Activated CD4-positive, CD25-positive, alpha-beta regulatory T cell treated with anti-CD3 and anti-CD28 coated beads, Interleukin-2, amount 50 U/mL, for 16 hours (primary cell): ENCODE results near the gene SPATA16.
"Not testable (repeated sequence)": the region's sequence is repeated elsewhere in the genome, so short reads cannot be mapped to it uniquely, and the experiment has no call there.

Experiments used
- DNase-seq: peaks from one replicate; pipeline ENCODE4 v3.0.0-alpha.2; 2020; ENCODE audit warnings: low read depth, low spot score

Gene SPATA16

GRCh38 chr3:172882563-172882962, 258.5 kb downstream of the SPATA16 start:
- DNase-seq = no peak

DNA sequence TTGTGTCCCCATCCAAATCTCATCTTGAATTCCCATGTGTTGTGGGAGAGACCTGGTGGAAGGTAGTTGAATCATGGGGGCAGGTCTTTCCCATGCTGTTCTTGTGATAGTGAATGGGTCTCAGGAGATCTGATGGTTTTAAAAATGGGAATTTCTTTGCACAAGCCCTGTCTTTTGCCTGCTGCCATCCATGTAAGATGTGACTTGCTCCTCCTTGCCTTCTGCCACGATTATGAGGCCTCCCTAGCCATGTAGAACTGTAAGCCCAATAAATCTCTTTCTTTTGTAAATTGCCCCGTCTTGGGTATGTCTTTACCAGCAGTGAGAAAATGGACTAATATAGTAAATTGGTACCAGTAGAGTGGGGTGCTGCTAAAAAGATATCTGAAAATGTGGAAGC, 261.7 kb downstream of the SPATA16 start:
- not testable (repeated sequence) for DNase-seq

DNA sequence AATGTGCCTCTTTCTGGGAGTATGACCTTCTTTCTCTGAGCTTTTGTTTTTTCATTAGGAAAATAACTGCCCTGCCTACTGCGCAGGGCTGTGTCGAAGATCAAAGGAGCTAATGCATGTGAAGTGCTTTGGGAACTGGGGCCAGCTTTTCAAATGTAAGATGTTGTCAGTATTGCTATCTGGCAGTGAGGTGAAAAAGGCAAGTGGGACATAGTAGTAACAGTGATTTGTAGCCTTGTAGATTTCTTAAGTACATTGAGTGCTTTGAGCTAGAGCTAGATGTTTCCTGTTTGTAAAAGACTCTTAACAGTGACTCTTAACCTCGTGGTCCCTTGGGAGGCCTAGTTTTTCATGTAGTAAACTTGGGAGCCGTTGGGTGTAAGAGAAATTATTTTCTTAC, 264.0 kb downstream of the SPATA16 start:
- DNase-seq = no peak

- no peak for DNase-seq
These were observed 264.7 kb downstream of the SPATA16 start for GRCh38 chr3:172876297-172876696.

DNA sequence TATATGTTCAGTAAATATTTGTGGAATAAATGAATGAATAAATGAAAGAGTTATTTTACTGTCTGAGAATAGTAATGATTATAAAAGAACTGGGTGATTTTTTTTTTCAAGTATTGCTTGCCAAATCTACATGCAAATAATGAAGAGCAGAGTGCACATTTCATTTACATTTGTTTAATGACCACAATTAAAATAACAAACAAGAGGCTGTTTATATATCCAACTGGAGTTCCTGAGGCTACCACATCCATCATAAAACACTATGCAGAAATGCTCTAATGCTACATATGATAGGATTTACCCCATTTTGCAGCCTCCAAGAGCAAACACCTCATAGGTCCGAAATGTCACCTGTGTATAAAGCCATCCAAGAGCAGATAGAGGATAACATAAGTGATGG, 266.0 kb downstream of the SPATA16 start:
- DNase-seq = no peak

DNA sequence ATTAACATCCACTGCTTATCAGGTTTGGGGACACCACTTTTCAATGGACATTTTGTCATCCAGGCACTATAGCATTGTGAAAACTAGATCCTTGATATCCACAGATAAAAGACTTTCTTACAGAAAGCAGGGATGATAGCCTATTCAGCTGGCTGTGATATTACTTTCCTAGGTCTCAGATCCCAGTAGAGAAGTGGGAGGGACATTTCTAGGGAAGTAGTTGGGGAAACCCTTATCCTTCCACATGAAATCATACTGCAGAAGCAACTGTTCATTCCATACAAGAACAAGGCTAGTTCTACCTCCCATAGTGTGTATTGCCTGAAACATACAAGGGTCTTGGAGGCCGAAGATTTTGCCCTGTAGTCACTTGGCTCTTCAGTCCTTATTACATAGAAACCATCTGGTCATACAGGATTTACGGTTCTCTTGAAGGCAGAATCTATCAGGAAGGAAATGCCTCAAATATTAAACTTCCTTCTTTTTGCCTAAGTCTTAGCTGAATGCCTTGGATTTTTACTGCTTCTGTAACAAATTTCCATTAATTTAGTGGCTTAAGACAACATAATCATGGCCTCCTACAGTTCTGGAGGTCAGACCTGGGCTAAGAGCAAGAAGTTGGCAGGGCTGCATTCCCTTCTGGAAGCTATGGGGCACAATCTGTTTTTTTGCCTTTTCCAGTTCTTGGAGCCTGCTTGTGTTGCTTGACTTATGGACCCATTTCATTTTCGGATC, 271.1 kb downstream of the SPATA16 start:
- no peak for DNase-seq

DNA sequence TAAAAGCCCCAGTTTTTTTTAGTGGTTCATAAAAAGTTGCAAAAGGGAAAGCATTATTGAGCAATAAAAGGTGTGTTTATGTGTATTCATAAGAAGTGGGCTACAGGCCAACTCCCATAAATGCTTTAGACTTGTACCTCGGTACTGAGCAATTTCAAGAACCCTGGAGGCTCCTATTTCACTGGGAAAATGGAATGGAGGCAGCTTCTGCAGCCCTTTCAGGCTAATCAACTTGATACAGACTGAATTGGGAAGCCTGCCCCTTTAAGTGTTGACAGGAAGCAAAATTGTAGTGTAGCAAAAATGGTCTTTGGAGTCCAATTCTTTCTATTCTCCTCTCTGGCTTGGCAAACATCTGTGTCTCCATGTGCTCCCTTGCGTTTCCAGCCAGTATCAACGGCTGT, 271.7 kb downstream of the SPATA16 start:
- DNase-seq = no peak

DNA sequence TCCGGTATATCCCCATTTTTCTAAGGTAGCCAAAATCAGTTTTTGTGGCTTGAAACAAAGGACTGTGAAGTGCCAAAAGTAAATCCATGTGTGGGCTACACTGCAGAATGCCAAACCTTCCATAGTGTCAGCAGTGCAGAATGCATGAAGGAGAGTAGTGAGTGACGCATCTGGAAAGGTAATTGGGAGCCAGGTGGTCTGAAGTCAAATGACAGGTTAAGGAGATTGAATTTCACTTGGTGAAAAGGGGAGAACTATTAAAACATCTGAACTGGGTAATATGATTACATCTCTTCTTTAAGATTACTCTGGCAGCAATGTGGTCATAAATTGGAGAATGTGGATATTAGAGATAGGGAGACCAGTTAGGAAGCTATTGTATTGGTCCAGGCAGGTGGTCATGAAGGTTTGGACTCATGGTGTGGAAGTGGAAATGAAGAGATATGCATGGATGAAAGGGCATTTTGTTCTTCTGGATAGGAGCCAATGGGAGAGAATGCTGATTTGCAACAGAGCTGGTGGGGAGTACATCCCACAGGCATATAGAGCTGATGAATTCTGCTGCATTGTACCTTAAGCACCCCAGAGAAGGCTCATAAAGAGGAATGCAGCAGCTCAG, 272.3 kb downstream of the SPATA16 start:
- no peak for DNase-seq

- not testable (repeated sequence) for DNase-seq
These were observed 274.2 kb downstream of the SPATA16 start for GRCh38 chr3:172866726-172867350.

- DNase-seq = no peak
These were observed 282.0 kb downstream of the SPATA16 start for GRCh38 chr3:172859041-172859440.

- no peak for DNase-seq
These were observed 284.0 kb downstream of the SPATA16 start for GRCh38 chr3:172856795-172857742.

DNA sequence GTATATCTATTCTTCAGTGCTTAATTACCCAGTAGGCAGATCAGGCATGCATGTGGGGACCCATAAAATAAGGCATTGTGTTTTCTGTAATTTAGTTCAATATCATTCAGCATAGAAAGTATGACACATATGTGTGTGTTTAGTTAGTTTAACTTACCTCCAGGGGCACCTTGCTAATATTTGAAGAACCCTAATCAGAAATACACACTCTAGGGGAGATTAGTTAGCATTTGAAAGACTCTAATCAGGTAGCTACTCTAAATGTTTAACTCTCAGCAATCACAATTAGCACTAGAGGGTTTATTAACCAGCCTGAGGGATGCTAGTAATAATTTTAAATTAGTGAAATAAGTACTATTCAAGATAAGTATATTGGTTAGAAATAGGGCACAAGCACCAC, 286.0 kb downstream of the SPATA16 start:
- no peak for DNase-seq

- no peak for DNase-seq
These were observed 286.9 kb downstream of the SPATA16 start for GRCh38 chr3:172853921-172854666.

DNA sequence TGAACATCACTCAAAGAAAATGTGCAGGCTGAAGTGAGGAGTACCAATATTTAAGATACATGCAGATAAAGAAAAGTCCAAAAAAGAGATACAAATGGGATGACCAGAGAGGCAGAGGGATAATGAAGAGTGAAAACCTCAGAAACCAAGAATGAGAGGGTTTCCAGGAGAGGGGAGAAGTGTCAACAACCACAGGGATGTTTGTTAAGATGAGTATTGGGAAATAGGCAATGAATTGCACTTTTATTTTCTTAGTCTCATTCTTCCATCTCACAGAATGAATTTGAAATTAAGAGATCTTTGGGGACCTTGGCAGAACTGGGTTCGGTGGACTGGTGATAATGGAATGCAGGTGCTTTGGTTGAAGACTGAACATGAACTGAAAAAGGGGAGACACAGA, 288.0 kb downstream of the SPATA16 start:
- no peak for DNase-seq

GRCh38 chr3:172848910-172849309, 292.1 kb downstream of the SPATA16 start:
- no peak for DNase-seq

DNA sequence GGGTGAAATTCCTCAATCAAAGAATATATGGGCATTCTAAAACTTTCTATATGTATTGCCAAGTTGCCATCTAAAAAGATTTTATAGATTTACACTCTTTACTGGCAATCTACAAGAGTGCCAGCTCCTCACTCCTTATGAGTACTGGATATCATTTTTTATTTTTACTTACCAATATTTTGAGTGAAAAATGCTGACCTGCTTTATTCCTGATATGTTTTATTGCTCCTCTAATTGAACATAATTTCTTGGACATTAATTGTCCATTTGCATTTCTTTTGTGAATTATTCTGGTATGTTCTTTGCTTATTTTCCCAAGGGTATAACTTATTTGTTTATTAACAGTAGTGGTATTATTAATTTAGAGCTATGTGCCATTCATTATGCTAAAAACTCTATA, 293.7 kb downstream of the SPATA16 start:
- DNase-seq = no peak

- DNase-seq = no peak
These were observed 294.3 kb downstream of the SPATA16 start for GRCh38 chr3:172846706-172847105.

GRCh38 chr3:172846103-172846561, 294.9 kb downstream of the SPATA16 start:
- DNase-seq = no peak

DNA sequence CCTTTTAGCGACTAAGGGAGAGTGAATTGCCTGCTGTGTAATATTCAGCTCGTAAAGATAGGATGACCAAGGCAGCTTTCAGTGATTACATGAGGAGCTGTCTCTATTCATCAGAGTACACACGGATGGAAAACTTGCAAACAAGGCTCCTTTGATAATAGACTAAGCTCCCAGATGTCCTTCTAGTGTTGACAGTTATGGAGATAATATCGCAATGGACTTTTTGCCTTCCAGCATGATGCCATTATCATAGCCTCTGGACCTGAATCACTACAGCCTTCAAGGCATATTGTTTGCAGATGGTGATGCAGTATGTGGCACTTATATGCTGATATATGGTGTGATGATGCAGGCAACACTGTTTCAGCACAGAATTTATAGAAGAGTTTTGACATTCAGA, 296.6 kb downstream of the SPATA16 start:
- DNase-seq = no peak

- DNase-seq = no peak
These were observed 300.1 kb downstream of the SPATA16 start for GRCh38 chr3:172840913-172841312.

GRCh38 chr3:172840463-172840862, 300.6 kb downstream of the SPATA16 start:
- DNase-seq = no peak
